ENCODE measurements around the gene EID3.

EID3 gene

DNA sequence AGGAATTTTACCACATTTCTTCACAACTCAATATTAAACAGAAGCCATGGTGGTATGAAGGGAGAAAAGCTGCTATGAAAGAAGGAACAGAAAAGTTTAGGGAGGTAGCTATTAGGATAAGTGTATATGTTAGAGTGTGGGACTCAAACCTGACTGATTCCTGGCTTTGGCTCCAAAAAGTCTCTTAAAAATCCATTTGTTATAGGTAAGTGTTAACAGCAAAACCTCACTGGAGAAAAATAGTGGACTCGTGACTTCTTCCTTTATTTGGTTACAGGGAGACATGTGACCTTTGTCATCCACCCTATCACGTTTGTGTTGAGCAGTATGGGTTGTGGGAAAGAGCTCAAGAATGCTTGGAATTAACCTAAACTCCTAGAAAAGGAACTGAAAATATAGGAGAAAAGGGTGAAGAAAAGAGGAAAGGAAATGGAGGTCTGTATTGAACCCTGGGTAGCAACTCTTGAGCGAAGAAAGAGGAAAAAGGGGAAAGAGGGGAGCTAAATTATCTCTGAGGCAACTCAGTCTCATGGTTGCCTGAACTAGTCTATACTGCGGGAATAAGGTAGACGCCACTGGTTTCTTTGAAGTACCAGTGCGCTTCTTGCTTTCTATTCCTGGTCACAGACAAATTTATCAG lies 3.6 kb upstream of the EID3 start:
- no peak overlapping the region for H3K27ac ChIP-seq (ENCODE audit: low read length)
- no peak overlapping the region for H3K9ac ChIP-seq (ENCODE audit: low read length in 2 of 2)
- peaks cover 21% of the 10 kb centered on the region for H3K4me1 ChIP-seq (ENCODE audit: control insufficient read depth, insufficient read depth, low read length)

DNA sequence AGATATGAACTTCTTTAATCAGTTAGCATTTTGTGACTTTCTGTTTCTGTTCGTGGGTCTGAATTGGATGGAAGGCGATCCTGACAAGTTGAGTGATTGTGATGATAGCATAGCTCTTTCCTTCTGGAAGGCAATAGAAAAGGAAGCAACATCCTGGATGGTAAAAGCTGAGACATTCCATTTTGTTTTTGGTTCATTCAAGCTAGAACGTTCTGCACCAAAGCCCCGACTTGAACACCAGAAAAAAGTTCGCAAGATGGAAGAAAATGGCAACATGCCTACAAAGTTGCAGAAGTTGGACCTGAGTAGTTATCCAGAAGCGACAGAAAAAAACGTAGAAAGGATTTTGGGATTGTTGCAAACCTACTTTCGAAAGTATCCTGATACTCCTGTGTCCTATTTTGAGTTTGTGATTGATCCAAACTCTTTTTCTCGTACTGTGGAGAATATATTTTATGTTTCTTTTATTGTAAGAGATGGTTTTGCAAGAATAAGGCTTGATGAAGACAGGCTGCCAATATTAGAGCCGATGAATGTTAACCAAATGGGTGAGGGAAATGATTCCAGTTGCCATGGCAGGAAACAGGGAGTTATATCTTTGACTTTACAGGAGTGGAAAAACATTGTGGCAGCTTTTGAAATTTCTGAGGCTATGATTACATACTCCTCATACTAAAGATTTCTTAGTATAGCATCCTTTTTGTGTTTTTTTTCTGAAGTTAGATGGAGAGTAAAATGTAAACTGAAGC lies 896 bp downstream of the EID3 start:
- Histone ChIP-seq H3K4me3 (ENCODE audit: low read length in 2 of 2) (peak overlapping the region; percentile 73 to 82), H3K27ac (ENCODE audit: low read length) (peak overlapping the region; percentile 85), H3K9me3 (ENCODE audit: control insufficient read depth in 2 of 2, low read length in 2 of 2) (no peaks in the 10 kb centered on the region), H3K36me3 (ENCODE audit: control insufficient read depth in 2 of 2, insufficient read depth in 2 of 2, low read length in 2 of 2) (no peaks in the 10 kb centered on the region), H3K9ac (ENCODE audit: low read length in 2 of 2) (peak overlapping the region; percentile 67 to 84), H3K27me3 (ENCODE audit: control insufficient read depth in 1 of 2, insufficient read depth in 2 of 2, low read length in 2 of 2) (no peaks in the 10 kb centered on the region), H3K4me1 (ENCODE audit: control insufficient read depth, insufficient read depth, low read length) (peaks cover 22% of the 10 kb centered on the region)

More for the DNA sequence above, 3.6 kb upstream of the EID3 start:
- Histone ChIP-seq H3K9me3 (ENCODE audit: control insufficient read depth in 2 of 2, low read length in 2 of 2) (no peaks in the 10 kb centered on the region), H3K36me3 (ENCODE audit: control insufficient read depth in 2 of 2, insufficient read depth in 2 of 2, low read length in 2 of 2) (peaks cover 0 to 7% of the 10 kb centered on the region in 2 donors), H3K4me3 (ENCODE audit: low read length in 2 of 2) (no peak overlapping the region), H3K27me3 (ENCODE audit: control insufficient read depth in 1 of 2, insufficient read depth in 2 of 2, low read length in 2 of 2) (no peaks in the 10 kb centered on the region)

DNA sequence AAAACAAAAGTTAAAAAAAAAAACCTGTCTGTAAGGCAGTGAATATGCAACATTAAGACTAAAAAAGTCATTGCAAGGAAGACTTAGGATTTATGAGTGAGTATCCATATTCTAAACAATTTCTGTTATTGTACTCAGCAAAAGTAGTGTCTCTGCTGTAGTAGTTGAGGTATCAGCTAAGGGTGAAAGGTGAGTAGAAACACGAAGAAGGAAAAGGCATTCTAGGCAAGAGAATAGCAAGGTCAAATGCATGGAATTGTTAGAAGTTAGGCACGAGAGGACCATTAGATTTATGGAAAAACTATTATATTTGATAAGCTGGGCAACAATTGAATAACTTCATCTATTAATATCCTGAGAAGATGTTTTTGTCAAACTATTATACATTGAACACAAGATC lies 1.8 kb downstream of the EID3 start:
- Histone ChIP-seq H3K4me3 (ENCODE audit: low read length in 2 of 2) (no peak overlapping the region), H3K36me3 (ENCODE audit: control insufficient read depth in 2 of 2, insufficient read depth in 2 of 2, low read length in 2 of 2) (peaks cover 0 to 3% of the 10 kb centered on the region in 2 donors), H3K4me1 (ENCODE audit: control insufficient read depth, insufficient read depth, low read length) (peaks cover 22% of the 10 kb centered on the region), H3K9me3 (ENCODE audit: control insufficient read depth in 2 of 2, low read length in 2 of 2) (no peaks in the 10 kb centered on the region), H3K27me3 (ENCODE audit: control insufficient read depth in 1 of 2, insufficient read depth in 2 of 2, low read length in 2 of 2) (no peaks in the 10 kb centered on the region), H3K9ac (ENCODE audit: low read length in 2 of 2) (no peak overlapping the region), H3K27ac (ENCODE audit: low read length) (no peak overlapping the region)

GRCh38 chr12:104306376-104306775 lies 2.8 kb downstream of the EID3 start:
- Histone ChIP-seq H3K9me3 (ENCODE audit: control insufficient read depth in 2 of 2, low read length in 2 of 2) (no peaks in the 10 kb centered on the region), H3K4me1 (ENCODE audit: control insufficient read depth, insufficient read depth, low read length) (peaks cover 22% of the 10 kb centered on the region)

DNA sequence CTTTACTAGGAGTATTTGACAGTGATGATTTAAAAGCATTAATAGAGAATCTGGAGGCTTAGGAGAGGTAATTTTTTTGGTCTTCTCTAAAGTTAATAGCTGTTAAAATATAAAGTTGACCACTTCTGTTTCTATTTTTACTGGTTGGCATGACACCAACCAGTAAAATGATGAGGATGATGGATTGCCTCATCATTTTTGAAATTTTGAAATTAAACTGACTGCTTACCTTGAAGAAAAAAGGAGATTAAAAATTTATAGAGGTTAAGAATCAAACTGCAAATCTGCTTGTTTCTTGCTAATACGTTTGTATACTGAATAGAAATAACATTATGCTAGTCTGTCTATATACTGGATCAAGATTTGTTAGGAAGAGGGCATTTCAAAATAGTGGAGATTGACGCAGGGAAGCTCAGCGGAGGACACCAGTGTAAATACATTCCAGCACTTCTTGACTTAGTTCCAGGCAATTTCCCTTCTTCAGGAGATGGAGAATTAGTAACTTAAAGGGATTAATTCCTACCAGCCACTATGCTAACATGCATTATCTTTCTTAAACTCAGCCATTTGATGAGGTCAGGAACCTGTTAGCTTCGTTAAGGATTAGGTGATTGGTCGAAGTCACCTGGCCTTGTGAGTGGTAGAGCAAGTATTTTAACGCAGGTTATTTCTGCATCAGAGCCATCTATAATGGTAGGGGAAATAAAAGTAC lies 3.6 kb downstream of the EID3 start:
- peaks cover 3% of the 10 kb centered on the region in 2 donors for H3K36me3 ChIP-seq (ENCODE audit: control insufficient read depth in 2 of 2, insufficient read depth in 2 of 2, low read length in 2 of 2)
- no peaks in the 10 kb centered on the region for H3K27me3 ChIP-seq (ENCODE audit: control insufficient read depth in 1 of 2, insufficient read depth in 2 of 2, low read length in 2 of 2)
- peak overlapping the region; percentile 3 for H3K27ac ChIP-seq (ENCODE audit: low read length)
- H3K9ac ChIP-seq (ENCODE audit: low read length in 2 of 2) = no peak overlapping the region
- H3K9me3 ChIP-seq (ENCODE audit: control insufficient read depth in 2 of 2, low read length in 2 of 2) = no peaks in the 10 kb centered on the region
- H3K4me1 ChIP-seq (ENCODE audit: control insufficient read depth, insufficient read depth, low read length) = peaks cover 22% of the 10 kb centered on the region
- no peak overlapping the region for H3K4me3 ChIP-seq (ENCODE audit: low read length in 2 of 2)

More at GRCh38 chr12:104306376-104306775, 2.8 kb downstream of the EID3 start:
- H3K9ac ChIP-seq (ENCODE audit: low read length in 2 of 2) = no peak overlapping the region
- no peak overlapping the region for H3K4me3 ChIP-seq (ENCODE audit: low read length in 2 of 2)
- H3K36me3 ChIP-seq (ENCODE audit: control insufficient read depth in 2 of 2, insufficient read depth in 2 of 2, low read length in 2 of 2) = peaks cover 2 to 3% of the 10 kb centered on the region in 2 donors
- no peaks in the 10 kb centered on the region for H3K27me3 ChIP-seq (ENCODE audit: control insufficient read depth in 1 of 2, insufficient read depth in 2 of 2, low read length in 2 of 2)
- no peak overlapping the region for H3K27ac ChIP-seq (ENCODE audit: low read length)

GRCh38 chr12:104307655-104308000 lies 4.1 kb downstream of the EID3 start:
- peak overlapping the region; percentile 3 for H3K27ac ChIP-seq (ENCODE audit: low read length)
- peaks cover 21% of the 10 kb centered on the region for H3K4me1 ChIP-seq (ENCODE audit: control insufficient read depth, insufficient read depth, low read length)
- peaks cover 5 to 7% of the 10 kb centered on the region in 2 donors for H3K36me3 ChIP-seq (ENCODE audit: control insufficient read depth in 2 of 2, insufficient read depth in 2 of 2, low read length in 2 of 2)
- H3K9ac ChIP-seq (ENCODE audit: low read length in 2 of 2) = no peak overlapping the region
- H3K4me3 ChIP-seq (ENCODE audit: low read length in 2 of 2) = no peak overlapping the region
- no peaks in the 10 kb centered on the region for H3K9me3 ChIP-seq (ENCODE audit: control insufficient read depth in 2 of 2, low read length in 2 of 2)
- no peaks in the 10 kb centered on the region for H3K27me3 ChIP-seq (ENCODE audit: control insufficient read depth in 1 of 2, insufficient read depth in 2 of 2, low read length in 2 of 2)

- peaks cover 11 to 21% of the 10 kb centered on the region in 2 donors for H3K36me3 ChIP-seq (ENCODE audit: control insufficient read depth in 2 of 2, insufficient read depth in 2 of 2, low read length in 2 of 2)
- H3K4me1 ChIP-seq (ENCODE audit: control insufficient read depth, insufficient read depth, low read length) = peaks cover 6% of the 10 kb centered on the region
- no peaks in the 10 kb centered on the region for H3K9me3 ChIP-seq (ENCODE audit: control insufficient read depth in 2 of 2, low read length in 2 of 2)
Observed at GRCh38 chr12:104309446-104309993, 6.0 kb downstream of the EID3 start.

DNA sequence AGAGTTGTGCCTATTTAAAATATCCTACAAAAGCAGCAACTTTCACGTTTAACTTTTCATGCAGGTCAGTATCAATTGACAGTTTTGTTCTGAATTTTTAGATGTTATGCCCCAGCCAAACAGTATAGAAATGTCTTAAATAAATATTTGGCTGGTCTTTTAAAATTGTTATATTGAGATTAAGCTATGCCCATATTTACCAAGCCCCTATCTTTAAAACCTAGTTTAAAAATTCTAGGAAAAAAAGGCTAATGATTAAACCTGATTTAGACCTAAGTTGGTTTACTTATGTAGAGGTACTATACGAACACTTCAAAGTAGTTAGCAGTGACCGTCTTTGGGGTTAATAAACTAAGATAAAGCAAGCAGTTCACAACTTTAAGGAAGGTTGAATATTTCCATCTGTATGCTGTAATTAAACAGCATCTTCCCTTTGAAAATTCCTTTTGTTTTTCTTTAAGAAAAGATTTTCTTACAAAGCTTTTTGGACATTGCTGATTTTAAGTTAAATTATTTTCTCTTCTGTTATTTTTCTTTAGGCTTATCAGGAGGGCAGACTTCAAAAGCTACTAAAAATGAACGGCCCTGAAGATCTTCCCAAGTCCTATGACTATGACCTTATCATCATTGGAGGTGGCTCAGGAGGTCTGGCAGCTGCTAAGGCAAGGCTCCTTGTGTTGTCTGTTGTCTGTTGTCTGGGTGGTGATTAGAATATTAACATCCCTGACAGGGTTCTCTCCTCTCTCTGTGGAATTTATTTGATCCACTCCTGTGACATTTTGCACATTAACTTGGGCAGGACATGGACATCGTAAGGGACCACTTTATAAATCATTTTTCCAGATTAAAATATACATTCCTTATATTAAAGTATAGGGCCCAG lies 7.5 kb downstream of the EID3 start:
- Histone ChIP-seq H3K4me1 (ENCODE audit: control insufficient read depth, insufficient read depth, low read length) (peaks cover 4% of the 10 kb centered on the region), H3K9me3 (ENCODE audit: control insufficient read depth in 2 of 2, low read length in 2 of 2) (no peaks in the 10 kb centered on the region), H3K9ac (ENCODE audit: low read length in 2 of 2) (no peak overlapping the region), H3K27ac (ENCODE audit: low read length) (no peak overlapping the region), H3K36me3 (ENCODE audit: control insufficient read depth in 2 of 2, insufficient read depth in 2 of 2, low read length in 2 of 2) (peaks cover 20 to 29% of the 10 kb centered on the region in 2 donors), H3K27me3 (ENCODE audit: control insufficient read depth in 1 of 2, insufficient read depth in 2 of 2, low read length in 2 of 2) (no peaks in the 10 kb centered on the region), H3K4me3 (ENCODE audit: low read length in 2 of 2) (no peak overlapping the region)

More at GRCh38 chr12:104309446-104309993, 6.0 kb downstream of the EID3 start:
- Histone ChIP-seq H3K27ac (ENCODE audit: low read length) (no peak overlapping the region), H3K4me3 (ENCODE audit: low read length in 2 of 2) (no peak overlapping the region), H3K9ac (ENCODE audit: low read length in 2 of 2) (no peak overlapping the region), H3K27me3 (ENCODE audit: control insufficient read depth in 1 of 2, insufficient read depth in 2 of 2, low read length in 2 of 2) (no peaks in the 10 kb centered on the region)

- Histone ChIP-seq H3K9me3 (ENCODE audit: control insufficient read depth in 2 of 2, low read length in 2 of 2) (no peaks in the 10 kb centered on the region), H3K36me3 (ENCODE audit: control insufficient read depth in 2 of 2, insufficient read depth in 2 of 2, low read length in 2 of 2) (peaks cover 22 to 29% of the 10 kb centered on the region in 2 donors), H3K4me3 (ENCODE audit: low read length in 2 of 2) (no peak overlapping the region), H3K27me3 (ENCODE audit: control insufficient read depth in 1 of 2, insufficient read depth in 2 of 2, low read length in 2 of 2) (no peaks in the 10 kb centered on the region), H3K9ac (ENCODE audit: low read length in 2 of 2) (no peak overlapping the region), H3K27ac (ENCODE audit: low read length) (no peak overlapping the region), H3K4me1 (ENCODE audit: control insufficient read depth, insufficient read depth, low read length) (no peaks in the 10 kb centered on the region)
Observed at GRCh38 chr12:104312202-104312601, 8.7 kb downstream of the EID3 start.

DNA sequence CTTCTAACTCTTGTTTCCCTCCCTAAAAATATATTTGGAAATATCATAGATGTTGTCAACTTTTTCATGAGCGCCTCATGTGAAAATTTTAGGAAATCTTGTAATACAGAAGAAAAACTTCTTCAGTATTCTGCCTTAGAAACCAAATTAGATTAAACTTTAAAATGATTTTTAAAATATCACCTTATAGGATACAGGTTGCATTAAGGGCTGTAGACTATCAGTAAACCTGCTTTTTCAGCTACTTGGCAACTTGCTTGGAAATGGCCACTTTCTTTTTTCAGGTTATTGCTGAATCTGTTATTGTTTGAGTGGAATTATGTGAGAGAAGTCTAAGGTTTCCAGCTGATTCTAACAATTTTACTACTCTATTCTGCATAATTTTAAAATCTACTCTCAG lies 9.1 kb downstream of the EID3 start:
- no peaks in the 10 kb centered on the region for H3K4me1 ChIP-seq (ENCODE audit: control insufficient read depth, insufficient read depth, low read length)
- no peaks in the 10 kb centered on the region for H3K9me3 ChIP-seq (ENCODE audit: control insufficient read depth in 2 of 2, low read length in 2 of 2)
- no peak overlapping the region for H3K4me3 ChIP-seq (ENCODE audit: low read length in 2 of 2)
- no peak overlapping the region for H3K27ac ChIP-seq (ENCODE audit: low read length)
- no peaks in the 10 kb centered on the region for H3K27me3 ChIP-seq (ENCODE audit: control insufficient read depth in 1 of 2, insufficient read depth in 2 of 2, low read length in 2 of 2)
- H3K9ac ChIP-seq (ENCODE audit: low read length in 2 of 2) = no peak overlapping the region
- H3K36me3 ChIP-seq (ENCODE audit: control insufficient read depth in 2 of 2, insufficient read depth in 2 of 2, low read length in 2 of 2) = peaks cover 25 to 29% of the 10 kb centered on the region in 2 donors

Data from stomach smooth muscle (tissue), 2 donors.